OCI-LY1 (cell line): ENCODE data around the gene CD164L2.
A peak's percentile ranks its signal among the peaks of the same experiment; 100 is the strongest.
"Not testable (repeated sequence)": the region's sequence is repeated elsewhere in the genome, so short reads cannot be mapped to it uniquely, and the experiment has no call there.

ENCODE experiments used
- H2AFZ ChIP-seq: fragments of 200-600 bp; sonication (generic), shearing (Covaris generic); 2 replicates; pipeline ENCODE4 v1.6.0; 2014; ENCODE audit warnings: antibody characterized with exemption, mild to moderate bottlenecking, low read length
- H3F3A ChIP-seq: fragments of 200-600 bp; sonication (generic), shearing (Covaris generic); 2 replicates; pipeline ENCODE4 v1.6.0; 2014; ENCODE audit warnings: mild to moderate bottlenecking, antibody characterized with exemption, low read length, moderate library complexity; ENCODE audit not compliant: insufficient read depth
- H3K27ac ChIP-seq: fragments of 200-600 bp; sonication (generic); 2 replicates; pipeline ENCODE4 v1.5.1; 2014; ENCODE audit warnings: low read length, mixed run types, mild to moderate bottlenecking, low read depth; ENCODE audit not compliant: poor library complexity, severe bottlenecking
- H3K27me3 ChIP-seq: fragments of 200-600 bp; sonication (generic); 2 replicates; pipeline ENCODE4 v1.6.0; 2014; ENCODE audit warnings: antibody characterized with exemption, mild to moderate bottlenecking, low read length, moderate library complexity; ENCODE audit not compliant: insufficient read depth
- H3K36me3 ChIP-seq: fragments of 200-600 bp; sonication (generic); 2 replicates; pipeline ENCODE4 v1.6.1; 2014; ENCODE audit warnings: mild to moderate bottlenecking, antibody characterized with exemption, low read length, moderate library complexity, mixed read lengths; ENCODE audit not compliant: insufficient read depth
- H3K4me1 ChIP-seq: fragments of 200-600 bp; sonication (generic); 2 replicates; pipeline ENCODE4 v1.5.1; 2014; ENCODE audit warnings: mild to moderate bottlenecking, low read length, moderate library complexity; ENCODE audit not compliant: insufficient read depth, severe bottlenecking
- H3K4me2 ChIP-seq: fragments of 200-600 bp; sonication (generic), shearing (Covaris generic); 2 replicates; pipeline ENCODE4 v1.6.1; 2014; ENCODE audit warnings: low read length
- H3K4me3 ChIP-seq: fragments of 200-600 bp; sonication (generic); 2 replicates; pipeline ENCODE4 v1.5.1; 2014; ENCODE audit warnings: low read length, low read depth, mild to moderate bottlenecking, mixed read lengths; ENCODE audit not compliant: poor library complexity, severe bottlenecking
- H3K79me2 ChIP-seq: fragments of 200-600 bp; shearing (Covaris generic); 2 replicates; pipeline ENCODE4 v1.6.1; 2016; ENCODE audit warnings: mixed run types, low read length, mixed read lengths; ENCODE audit not compliant: insufficient read depth
- H3K9ac ChIP-seq: fragments of 200-600 bp; sonication (generic), shearing (Covaris generic); 2 replicates; pipeline ENCODE4 v1.6.1; 2014; ENCODE audit warnings: mild to moderate bottlenecking, low read length, mixed read lengths
- H3K9me2 ChIP-seq: fragments of 200-600 bp; sonication (generic), shearing (Covaris generic); 2 replicates; pipeline ENCODE4 v1.6.1; 2014; ENCODE audit warnings: low read depth, mild to moderate bottlenecking, low read length, mixed read lengths
- H3K9me3 ChIP-seq: fragments of 200-600 bp; shearing (Covaris generic); 2 replicates; pipeline ENCODE4 v1.6.1; 2014; ENCODE audit warnings: low read length, mixed read lengths
- H4K20me1 ChIP-seq: fragments of 200-600 bp; sonication (generic), shearing (Covaris generic); 2 replicates; pipeline ENCODE4 v1.6.0; 2016; ENCODE audit warnings: mild to moderate bottlenecking, low read length; ENCODE audit not compliant: insufficient read depth
- CTCF ChIP-seq: fragments of 200-600 bp; sonication (generic), shearing (Covaris generic); IDR thresholded peaks from 2 replicates; pipeline ENCODE4 v1.5.1; 2017; ENCODE audit warnings: mild to moderate bottlenecking, antibody characterized with exemption, low read length, moderate library complexity, mixed read lengths
- EZH2 ChIP-seq: fragments of 200-600 bp; sonication (generic), shearing (Covaris generic); IDR thresholded peaks from 2 replicates; pipeline ENCODE4 v1.8.0; 2017; ENCODE audit warnings: borderline replicate concordance, mixed run types, mild to moderate bottlenecking, antibody characterized with exemption, low read length, moderate library complexity, mixed read lengths

Gene CD164L2

GRCh38 chr1:27383039-27383605 lies at the start of gene CD164L2:
Gene CD164L2 (minus strand): TSS chr1:27383333. CDS start chr1:27383239, 94 bp downstream.
- H3K27me3 ChIP-seq: peaks cover 4% of the 10 kb centered on the region; the same call in 1 of the 2 replicates
- no peaks in the 10 kb centered on the region for H3K79me2 ChIP-seq
- no peak within 1 kb of the TSS for H3K4me2 ChIP-seq
- no peak within 1 kb of the TSS for H3K4me3 ChIP-seq
- no peak within 1 kb of the TSS for H2AFZ ChIP-seq
- no peak within 1 kb of the TSS for H3K9ac ChIP-seq
- H3K9me3 ChIP-seq: no peaks in the 10 kb centered on the region
- TF ChIP-seq EZH2 (no peak), CTCF (no peak)
- no peaks in the 10 kb centered on the region for H3F3A ChIP-seq
- H3K36me3 ChIP-seq: no peaks in the 10 kb centered on the region
- no peak within 1 kb of the TSS for H3K27ac ChIP-seq
- H4K20me1 ChIP-seq: no peaks in the 10 kb centered on the region
- H3K4me1 ChIP-seq: no peaks in the 10 kb centered on the region
- no peaks in the 10 kb centered on the region for H3K9me2 ChIP-seq

- not testable (repeated sequence) for H3F3A ChIP-seq, H4K20me1 ChIP-seq, H3K4me3 ChIP-seq, H2AFZ ChIP-seq, H3K9ac ChIP-seq, H3K9me2 ChIP-seq, H3K4me2 ChIP-seq, H3K9me3 ChIP-seq, H3K27me3 ChIP-seq
- peaks cover 100% of the 10 kb centered on the region for H3K4me1 ChIP-seq
- H3K27ac ChIP-seq: peak overlapping the region; percentile 87
- peaks cover 70% of the 10 kb centered on the region for H3K79me2 ChIP-seq
- peaks cover 14% of the 10 kb centered on the region; the same call in 1 of the 2 replicates for H3K36me3 ChIP-seq
These were observed 49.6 kb upstream of the CD164L2 start for GRCh38 chr1:27432725-27433124.

GRCh38 chr1:27431601-27431940 lies 48.4 kb upstream of the CD164L2 start:
- H2AFZ ChIP-seq: no peak overlapping the region
- H3K4me2 ChIP-seq: peak overlapping the region; percentile 43; the same call in 1 of the 2 replicates
- H3F3A ChIP-seq: peaks cover 4% of the 10 kb centered on the region; the same call in 1 of the 2 replicates
- peaks cover 26% of the 10 kb centered on the region; the same call in 1 of the 2 replicates for H3K36me3 ChIP-seq
- peaks cover 65% of the 10 kb centered on the region for H3K79me2 ChIP-seq
- H3K27me3 ChIP-seq: no peaks in the 10 kb centered on the region
- H3K4me1 ChIP-seq: peaks cover 100% of the 10 kb centered on the region
- no peak for TF ChIP-seq EZH2
- TF ChIP-seq CTCF: no peak
- no peak overlapping the region for H3K4me3 ChIP-seq
- H3K9ac ChIP-seq: peak overlapping the region; percentile 30; the same call in 1 of the 2 replicates
- no peaks in the 10 kb centered on the region for H4K20me1 ChIP-seq
- H3K27ac ChIP-seq: peak overlapping the region; percentile 97
- no peaks in the 10 kb centered on the region for H3K9me2 ChIP-seq
- no peaks in the 10 kb centered on the region for H3K9me3 ChIP-seq
